ENCODE results near the gene PDE9A. TPM values are rescaled to one million over a fixed set of nuclear protein-coding genes. Genes with fewer than 3 reads are reported as not detected.

The PDE9A gene
- total and polyA plus RNA-seq, 2 experiments from 2014 or later, result 6.8 to 14.2 TPM

DNA sequence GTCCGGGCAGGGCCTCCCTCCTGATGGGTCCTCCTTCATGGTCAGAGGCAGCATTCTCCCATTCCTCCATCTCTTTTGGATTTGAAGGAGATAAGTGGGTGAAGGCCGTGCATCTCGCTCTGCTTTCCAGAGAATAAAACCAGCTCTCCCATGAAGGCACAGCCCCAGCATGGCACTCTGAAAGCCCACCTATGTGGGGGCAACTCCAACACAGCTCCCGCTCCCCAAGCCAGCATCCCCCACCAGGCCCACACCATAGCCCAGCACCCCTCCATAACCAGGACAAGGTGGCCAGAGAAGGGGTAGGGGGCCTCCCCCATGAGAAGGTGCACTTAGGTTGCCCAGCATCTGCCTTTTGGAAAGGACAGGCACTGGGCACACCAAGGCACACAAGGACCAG is 112.2 kb downstream of the PDE9A start:
- no peak overlapping the region for H3K4me3 ChIP-seq
- no peak overlapping the region for H3K27ac ChIP-seq
- no peak for DNase-seq (ENCODE audit: low read depth in 1 of 2, low spot score in 1 of 2)
- TF ChIP-seq, protein P1, sequence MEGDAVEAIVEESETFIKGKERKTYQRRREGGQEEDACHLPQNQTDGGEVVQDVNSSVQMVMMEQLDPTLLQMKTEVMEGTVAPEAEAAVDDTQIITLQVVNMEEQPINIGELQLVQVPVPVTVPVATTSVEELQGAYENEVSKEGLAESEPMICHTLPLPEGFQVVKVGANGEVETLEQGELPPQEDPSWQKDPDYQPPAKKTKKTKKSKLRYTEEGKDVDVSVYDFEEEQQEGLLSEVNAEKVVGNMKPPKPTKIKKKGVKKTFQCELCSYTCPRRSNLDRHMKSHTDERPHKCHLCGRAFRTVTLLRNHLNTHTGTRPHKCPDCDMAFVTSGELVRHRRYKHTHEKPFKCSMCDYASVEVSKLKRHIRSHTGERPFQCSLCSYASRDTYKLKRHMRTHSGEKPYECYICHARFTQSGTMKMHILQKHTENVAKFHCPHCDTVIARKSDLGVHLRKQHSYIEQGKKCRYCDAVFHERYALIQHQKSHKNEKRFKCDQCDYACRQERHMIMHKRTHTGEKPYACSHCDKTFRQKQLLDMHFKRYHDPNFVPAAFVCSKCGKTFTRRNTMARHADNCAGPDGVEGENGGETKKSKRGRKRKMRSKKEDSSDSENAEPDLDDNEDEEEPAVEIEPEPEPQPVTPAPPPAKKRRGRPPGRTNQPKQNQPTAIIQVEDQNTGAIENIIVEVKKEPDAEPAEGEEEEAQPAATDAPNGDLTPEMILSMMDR (IDR thresholded peaks at IDR 0.05; ENCODE audit: low read depth, low read length), result no peak
- no peaks in the 10 kb centered on the region for H3K27me3 ChIP-seq
- H3K36me3 ChIP-seq, result peaks cover 8% of the 10 kb centered on the region
- no peaks in the 10 kb centered on the region for H3K4me1 ChIP-seq (ENCODE audit: low read depth)
- no peaks in the 10 kb centered on the region for H3K9me3 ChIP-seq (ENCODE audit: low read depth)

DNA sequence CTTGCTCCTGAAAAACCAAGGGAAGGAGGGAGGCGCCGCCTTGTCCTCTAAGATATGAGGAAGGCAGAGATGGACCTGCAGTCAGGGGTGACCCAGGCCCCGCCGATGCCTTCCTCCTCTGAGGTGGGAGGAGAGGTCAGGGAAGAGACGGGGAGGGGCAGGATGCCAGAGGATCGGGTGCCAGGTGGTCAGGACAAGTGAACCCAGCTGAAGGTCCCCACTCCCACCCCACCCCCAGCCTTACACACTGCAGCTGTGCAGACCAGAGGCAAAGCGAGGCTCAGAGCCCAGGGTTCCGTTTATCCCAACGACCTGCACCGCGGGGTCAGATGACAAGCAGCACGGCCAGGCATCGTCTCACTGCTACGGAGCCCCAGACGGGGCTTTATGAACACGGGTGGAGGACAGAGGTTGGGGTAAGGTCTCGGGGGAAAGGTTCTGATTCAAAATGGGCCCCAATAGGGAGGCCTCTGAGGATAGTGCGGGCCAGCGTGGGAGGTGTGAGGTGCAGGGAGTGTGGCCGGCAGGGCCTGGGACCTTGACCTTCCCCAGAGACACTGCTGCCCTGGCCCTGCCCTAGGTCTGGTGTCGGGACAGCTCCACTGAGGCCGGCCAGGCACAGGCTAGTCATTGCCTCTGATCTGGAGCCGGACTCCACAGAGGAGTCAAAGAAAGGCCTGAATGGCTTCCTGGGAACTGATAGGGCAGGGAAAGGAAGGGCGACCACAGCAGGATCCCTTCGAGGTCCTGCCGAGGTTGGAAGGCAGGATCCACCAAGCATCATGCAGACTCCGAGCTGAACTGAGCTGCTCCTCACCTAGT is 113.5 kb downstream of the PDE9A start:
- Histone ChIP-seq H3K36me3 (peaks cover 11% of the 10 kb centered on the region), H3K4me1 (ENCODE audit: low read depth) (no peaks in the 10 kb centered on the region), H3K4me3 (no peak overlapping the region), H3K9me3 (ENCODE audit: low read depth) (no peaks in the 10 kb centered on the region), H3K27me3 (no peaks in the 10 kb centered on the region), H3K27ac (no peak overlapping the region)
- no peak for DNase-seq (ENCODE audit: low read depth in 1 of 2, low spot score in 1 of 2)
- TF ChIP-seq, protein P1 (IDR thresholded peaks at IDR 0.05; ENCODE audit: low read depth, low read length), result no peak

DNA sequence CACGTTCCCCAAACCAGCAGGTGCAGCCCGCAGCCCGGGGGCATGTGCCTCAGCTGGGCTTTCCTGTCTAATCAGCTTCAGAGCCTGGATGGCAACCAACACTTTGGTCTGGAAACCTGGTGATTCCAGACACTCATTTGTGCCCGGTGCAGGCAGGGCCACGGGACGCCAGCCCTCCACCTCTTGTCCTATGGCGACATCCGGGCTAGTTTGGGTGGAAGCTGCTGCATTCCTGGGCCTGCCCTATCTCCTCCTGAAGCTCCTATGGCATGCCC is 114.1 kb downstream of the PDE9A start:
- no peak overlapping the region for H3K4me3 ChIP-seq
- H3K4me1 ChIP-seq (ENCODE audit: low read depth), result no peaks in the 10 kb centered on the region
- TF ChIP-seq, protein P1 (IDR thresholded peaks at IDR 0.05; ENCODE audit: low read depth, low read length), result no peak
- H3K36me3 ChIP-seq, result peaks cover 11% of the 10 kb centered on the region
- H3K9me3 ChIP-seq (ENCODE audit: low read depth), result no peaks in the 10 kb centered on the region
- no peak overlapping the region for H3K27ac ChIP-seq
- no peaks in the 10 kb centered on the region for H3K27me3 ChIP-seq
- no peak for DNase-seq (ENCODE audit: low read depth in 1 of 2, low spot score in 1 of 2)

DNA sequence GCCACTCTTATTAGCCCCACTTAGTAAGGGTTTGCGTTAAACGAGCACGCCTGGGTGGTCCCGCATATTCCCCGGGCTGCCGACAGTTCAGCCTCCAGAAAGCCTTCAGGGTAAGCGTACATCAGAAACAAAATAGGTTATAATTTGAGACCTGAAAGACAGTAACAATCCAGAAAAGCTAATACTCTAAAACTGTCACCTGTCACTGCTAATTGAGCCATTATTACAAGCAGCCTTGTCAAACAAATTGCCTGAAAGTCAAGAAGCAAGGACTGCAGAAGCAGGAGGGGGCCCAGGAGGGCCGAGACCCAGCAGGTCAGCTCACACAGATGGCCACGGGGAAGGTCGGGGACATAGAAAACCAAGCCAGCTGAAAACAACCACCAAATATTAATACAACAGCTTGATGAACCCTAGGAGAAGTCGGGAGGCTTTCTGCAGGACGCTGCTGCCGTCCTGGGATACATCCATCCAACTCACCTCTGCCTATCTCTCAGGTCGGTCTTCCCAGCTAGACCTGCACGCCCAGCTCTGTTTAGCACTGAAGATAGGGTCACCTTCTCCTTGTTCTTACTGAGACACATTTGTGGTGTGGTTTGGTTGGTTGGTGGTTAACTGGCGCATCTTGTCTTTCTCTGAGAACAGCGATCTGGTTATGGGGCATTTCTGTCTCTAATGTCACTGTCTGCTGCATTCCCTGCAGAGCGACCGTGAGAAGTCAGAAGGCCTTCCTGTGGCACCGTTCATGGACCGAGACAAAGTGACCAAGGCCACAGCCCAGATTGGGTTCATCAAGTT is 115.1 kb downstream of the PDE9A start:
- H3K27me3 ChIP-seq, result no peaks in the 10 kb centered on the region
- H3K4me1 ChIP-seq (ENCODE audit: low read depth), result no peaks in the 10 kb centered on the region
- no peak overlapping the region for H3K4me3 ChIP-seq
- H3K36me3 ChIP-seq, result peaks cover 11% of the 10 kb centered on the region
- no peaks in the 10 kb centered on the region for H3K9me3 ChIP-seq (ENCODE audit: low read depth)
- H3K27ac ChIP-seq, result no peak overlapping the region
- no peak for DNase-seq (ENCODE audit: low read depth in 1 of 2, low spot score in 1 of 2)
- TF ChIP-seq, protein P1 (IDR thresholded peaks at IDR 0.05; ENCODE audit: low read depth, low read length), result no peak

DNA sequence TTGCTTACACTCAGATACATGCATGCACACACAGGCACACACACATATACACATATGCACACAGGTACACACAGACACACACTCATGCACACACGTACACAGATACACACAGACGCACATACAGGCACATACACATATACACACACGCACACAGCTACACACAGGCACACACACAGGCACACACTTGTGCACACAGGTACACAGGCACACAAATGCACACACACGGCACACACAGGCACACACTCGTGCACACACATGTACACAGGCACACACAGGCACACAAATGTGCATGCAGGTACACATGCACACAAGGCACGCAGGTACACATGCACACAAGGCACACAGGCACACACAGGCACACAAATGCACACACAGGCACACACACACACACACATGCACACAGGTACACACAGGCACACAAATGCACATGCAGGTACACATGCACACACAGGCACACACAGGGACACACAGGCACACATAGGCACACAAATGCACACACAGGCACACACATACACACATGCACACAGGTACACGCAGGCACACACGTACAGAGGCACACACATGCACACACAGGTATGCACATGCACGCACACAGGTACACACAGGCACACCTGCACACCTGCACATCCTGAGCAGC is 115.9 kb downstream of the PDE9A start:
- no peak overlapping the region for H3K27ac ChIP-seq
- H3K36me3 ChIP-seq, result peaks cover 11% of the 10 kb centered on the region
- no peaks in the 10 kb centered on the region for H3K9me3 ChIP-seq (ENCODE audit: low read depth)
- H3K4me1 ChIP-seq (ENCODE audit: low read depth), result no peaks in the 10 kb centered on the region
- no peak for DNase-seq (ENCODE audit: low read depth in 1 of 2, low spot score in 1 of 2)
- no peaks in the 10 kb centered on the region for H3K27me3 ChIP-seq
- TF ChIP-seq, protein P1 (IDR thresholded peaks at IDR 0.05; ENCODE audit: low read depth, low read length), result no peak
- no peak overlapping the region for H3K4me3 ChIP-seq
